ENCODE measurements around the gene CRTC1.

GRCh38 chr19:18711893-18712292 lies 28.4 kb downstream of the CRTC1 start:
- TF ChIP-seq CTCF (IDR thresholded peaks at IDR 0.05 in 2 of 3, conservative IDR thresholded peaks at IDR 0.05 in 1 of 3; ENCODE audit: insufficient read depth in 2 of 3, low read depth in 1 of 3, low read length in 3 of 3) (no peak), JUN (IDR thresholded peaks at IDR 0.05; ENCODE audit: borderline replicate concordance, low read depth, low read length) (no peak), JUN (CRISPR knock-in tag; IDR thresholded peaks at IDR 0.05; ENCODE audit: borderline replicate concordance) (no peak), SMARCE1 (IDR thresholded peaks at IDR 0.05) (no peak), GATA2 (CRISPR knock-in tag; IDR thresholded peaks at IDR 0.05) (no peak), SRSF1 (IDR thresholded peaks at IDR 0.05; ENCODE audit: low read depth, low read length) (no peak), FOXA3 (CRISPR knock-in tag; conservative IDR thresholded peaks at IDR 0.05 in 1 of 2, IDR thresholded peaks at IDR 0.05 in 1 of 2) (no peak), SP1 (CRISPR knock-in tag; IDR thresholded peaks at IDR 0.05) (no peak), ARID4B (CRISPR knock-in tag; IDR thresholded peaks at IDR 0.05) (no peak)

Data from K562 (cell line).